Stimulated activated CD8-positive, alpha-beta memory T cell treated with anti-CD3 and anti-CD28 coated beads, Interleukin-4, amount 100 ng/mL, for 24 hours (primary cell): Measurements from ENCODE around the gene TPGS1.
A peak's percentile ranks its signal among the peaks of the same experiment; 100 is the strongest.

ENCODE experiments used
- DNase-seq: peaks from one replicate; pipeline ENCODE4 v3.0.0-alpha.2; 2020; ENCODE audit warnings: low read depth

Gene TPGS1

GRCh38 chr19:495402-496111 lies 11.7 kb upstream of the TPGS1 start:
- DNase-seq, result no peak

- no peak for DNase-seq
Measured at GRCh38 chr19:496112-496665, 11.1 kb upstream of the TPGS1 start, which contains the start of gene MADCAM1. Gene MADCAM1, plus strand, starts transcription at chr19:496486. Its CDS starts 14 bp downstream, at chr19:496500.

GRCh38 chr19:496986-497385 lies 10.3 kb upstream of the TPGS1 start:
- DNase-seq, result no peak

GRCh38 chr19:497491-497868 lies 9.8 kb upstream of the TPGS1 start:
- no peak for DNase-seq

- DNase-seq, result no peak
Measured at GRCh38 chr19:497869-498510, 9.3 kb upstream of the TPGS1 start.

- DNase-seq, result no peak
Measured at GRCh38 chr19:498511-498891, 8.8 kb upstream of the TPGS1 start.

- no peak for DNase-seq
Measured at GRCh38 chr19:498977-499623, 8.2 kb upstream of the TPGS1 start.

GRCh38 chr19:501646-502045 lies 5.7 kb upstream of the TPGS1 start:
- no peak for DNase-seq

- no peak for DNase-seq
Measured at GRCh38 chr19:504616-505015, 2.7 kb upstream of the TPGS1 start.

GRCh38 chr19:506404-507285 lies 652 bp upstream of the TPGS1 start:
- DNase-seq, result peak; percentile 86

- no peak for DNase-seq
Measured at GRCh38 chr19:508204-509150, 1.2 kb downstream of the TPGS1 start.

- DNase-seq, result peak; percentile 87
Measured at GRCh38 chr19:510606-511100, 3.4 kb downstream of the TPGS1 start.

- peak; percentile 59 for DNase-seq
Measured at GRCh38 chr19:511101-511851, 4.0 kb downstream of the TPGS1 start.

- no peak for DNase-seq
Measured at GRCh38 chr19:512547-513365, 5.5 kb downstream of the TPGS1 start.

GRCh38 chr19:513368-514165 lies 6.3 kb downstream of the TPGS1 start:
- DNase-seq, result no peak

- no peak for DNase-seq
Measured at GRCh38 chr19:514166-514663, 6.9 kb downstream of the TPGS1 start.

- no peak for DNase-seq
Measured at GRCh38 chr19:517721-518597, 10.7 kb downstream of the TPGS1 start.
